Bronchial epithelial cell (primary cell): Measurements from ENCODE around the gene RPP25L. TPM values are rescaled to one million over a fixed set of nuclear protein-coding genes. Genes with fewer than 3 reads are reported as not detected.

Experiments used
- DNase-seq: peaks from one replicate; pipeline ENCODE4 v3.0.0-alpha.2; 2010; ENCODE audit warnings: low read depth
- FAIRE-seq: peaks from 2 replicates; lab custom pipeline; 2011; peaks lifted over from hg19 to GRCh38; lab: Jason Lieb, UNC
- H3K27me3 ChIP-seq: 2 replicates; pipeline ENCODE4 v1.5.1; 2011; ENCODE audit warnings: low read length; ENCODE audit not compliant: control insufficient read depth, insufficient read depth
- H3K36me3 ChIP-seq: 2 replicates; pipeline ENCODE4 v1.5.1; 2011; ENCODE audit warnings: low read length; ENCODE audit not compliant: control insufficient read depth, insufficient read depth
- H3K4me3 ChIP-seq: 2 replicates; pipeline ENCODE4 v1.5.1; 2011; ENCODE audit warnings: mild to moderate bottlenecking, low read depth, low read length, control low read depth
- CTCF ChIP-seq: IDR thresholded peaks from 2 replicates; pipeline ENCODE4 v1.5.1; 2011; ENCODE audit warnings: mild to moderate bottlenecking, moderate library complexity, low read length, control low read depth, inconsistent platforms; ENCODE audit not compliant: insufficient read depth, severe bottlenecking
- total RNA-seq: library from RNA; depleted of rRNA; stranded (reverse); fragments of >200 nt; gene quantifications from 2 replicates; pipeline ENCODE4 v1.2.1, GENCODE V29; 2014

The RPP25L gene
- total RNA-seq, 1 donor from 2014 or later = 45.8 TPM

DNA sequence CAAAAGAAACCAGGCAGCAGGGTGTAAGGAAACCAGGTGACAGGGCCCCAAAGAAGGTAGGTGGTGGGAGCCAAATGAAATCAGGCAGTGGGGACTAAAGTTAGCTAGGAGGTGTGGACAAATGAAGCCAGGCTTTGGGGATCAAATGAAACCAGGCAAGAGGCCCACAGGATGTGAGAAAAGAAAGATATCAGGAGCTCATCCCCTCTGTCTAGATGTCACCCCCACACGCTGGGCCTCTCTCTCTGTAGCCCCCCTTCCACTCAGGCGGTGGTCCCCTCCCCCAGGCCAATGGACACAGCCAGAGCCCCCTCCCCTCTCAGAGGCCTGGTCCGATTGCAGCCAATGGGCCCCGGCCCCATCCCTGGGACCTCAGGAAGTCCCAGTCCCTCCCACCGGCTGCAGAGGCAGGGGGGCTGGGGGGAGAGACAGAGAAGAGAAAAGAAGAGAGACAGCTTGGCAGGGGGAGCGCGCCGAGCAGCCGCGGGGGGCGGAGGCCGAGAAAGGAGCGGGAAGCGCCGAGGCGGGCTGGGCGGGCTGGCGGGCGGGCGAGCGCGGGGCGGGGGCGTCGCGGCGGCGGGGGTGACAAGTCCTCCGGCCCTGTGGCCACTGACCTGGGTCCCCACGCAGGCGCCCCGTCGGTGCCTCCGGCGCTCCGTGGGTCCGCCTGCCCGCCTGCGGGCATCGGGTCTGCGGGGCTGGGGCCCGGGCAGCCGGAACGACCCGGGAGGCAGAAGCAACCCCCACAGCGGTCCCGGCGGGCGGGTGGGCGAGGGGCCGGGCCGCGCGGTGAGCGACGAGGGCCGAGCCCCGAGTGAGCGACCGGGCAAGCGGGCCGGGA lies 34.3 kb downstream of the RPP25L start:
- FAIRE-seq (no peak), DNase-seq (no peak)
- H3K27me3 ChIP-seq = peaks cover 46% of the 10 kb centered on the region
- H3K4me3 ChIP-seq = no peak overlapping the region
- TF ChIP-seq CTCF = no peak
- no peaks in the 10 kb centered on the region for H3K36me3 ChIP-seq

GRCh38 chr9:34576597-34577399 lies 35.1 kb downstream of the RPP25L start:
- H3K36me3 ChIP-seq = no peaks in the 10 kb centered on the region
- no peak overlapping the region for H3K4me3 ChIP-seq
- DNase-seq (no peak), FAIRE-seq (no peak)
- peaks cover 44% of the 10 kb centered on the region for H3K27me3 ChIP-seq
- no peak for TF ChIP-seq CTCF

DNA sequence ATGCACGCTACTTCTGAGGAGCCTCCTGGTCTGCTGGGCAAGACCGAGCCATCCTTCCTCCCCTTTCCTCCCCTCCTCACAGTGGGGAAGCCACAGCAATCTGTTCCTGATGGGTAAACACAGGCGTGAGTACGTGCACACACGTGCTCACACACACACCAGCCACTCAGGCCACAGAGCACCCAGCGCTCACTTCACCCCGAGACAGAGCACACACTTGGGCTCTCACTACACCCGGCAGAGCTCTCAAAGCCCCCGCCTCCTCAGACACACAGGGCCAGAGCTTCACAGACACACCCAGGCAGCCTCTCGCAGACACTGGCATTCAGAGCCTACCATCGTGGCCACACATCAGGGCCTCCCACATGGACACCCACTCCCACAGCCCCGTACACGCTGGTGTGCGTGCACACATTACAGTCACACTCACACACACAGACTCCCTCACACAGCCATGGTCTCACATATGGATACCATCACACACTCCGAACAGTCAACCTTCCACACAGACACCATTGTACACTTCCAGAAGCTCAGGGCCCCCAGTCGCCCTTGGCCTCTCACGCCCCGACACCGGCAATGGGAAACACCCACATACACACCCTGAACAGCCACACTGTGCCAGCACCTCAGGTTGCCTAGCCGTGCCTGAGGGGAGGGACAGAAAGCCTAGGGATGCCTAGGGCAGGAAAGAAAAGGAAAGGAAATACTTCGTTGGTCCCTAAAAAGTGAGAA lies 35.9 kb downstream of the RPP25L start:
- TF ChIP-seq CTCF = no peak
- DNase-seq = no peak
- Histone ChIP-seq H3K36me3 (no peaks in the 10 kb centered on the region), H3K27me3 (peaks cover 42% of the 10 kb centered on the region), H3K4me3 (no peak overlapping the region)
- FAIRE-seq = no peak

DNA sequence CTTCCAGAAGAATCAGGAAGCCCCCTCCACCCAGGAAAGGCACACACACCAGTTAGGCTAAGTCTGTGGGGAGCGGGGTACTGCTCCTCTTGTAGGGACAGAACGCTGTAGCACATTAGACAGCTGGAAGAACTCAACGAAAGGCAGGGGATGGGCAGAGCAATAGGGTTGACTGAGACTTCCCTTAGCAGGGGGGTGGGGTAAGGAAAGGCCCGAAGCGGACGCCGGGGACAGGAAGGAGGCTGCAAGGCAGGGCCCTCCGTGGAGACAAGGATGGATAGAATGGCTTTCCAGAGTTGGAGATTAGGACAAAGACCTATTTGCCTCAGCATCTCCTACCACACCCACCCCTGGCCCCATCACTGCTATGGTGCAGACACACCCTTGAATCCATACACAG lies 36.7 kb downstream of the RPP25L start:
- no peak for DNase-seq
- H3K36me3 ChIP-seq = no peaks in the 10 kb centered on the region
- FAIRE-seq = no peak
- H3K4me3 ChIP-seq = no peak overlapping the region
- TF ChIP-seq CTCF = no peak
- H3K27me3 ChIP-seq = peaks cover 39% of the 10 kb centered on the region

DNA sequence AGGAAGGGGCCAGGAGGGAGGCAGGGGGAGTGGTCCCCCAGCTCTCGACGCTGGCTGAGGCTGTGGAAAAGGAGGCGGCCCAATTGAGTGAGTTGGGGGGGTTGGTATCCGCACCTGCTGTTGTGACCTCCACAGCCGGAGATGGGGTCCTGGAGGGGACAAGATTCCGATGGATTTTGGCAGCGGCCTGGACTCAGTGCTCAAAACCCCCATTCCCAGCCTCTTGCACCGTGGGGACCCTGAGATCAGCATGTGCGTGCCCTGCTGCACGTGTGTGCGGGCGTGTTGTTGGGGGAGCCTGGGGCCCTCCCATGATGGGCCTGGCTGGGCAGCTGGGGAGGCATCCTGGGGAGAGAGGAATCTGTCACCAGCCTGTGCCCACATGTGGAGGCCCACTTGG lies 37.3 kb downstream of the RPP25L start:
- Histone ChIP-seq H3K36me3 (no peaks in the 10 kb centered on the region), H3K27me3 (peaks cover 37% of the 10 kb centered on the region), H3K4me3 (no peak overlapping the region)
- DNase-seq (no peak), FAIRE-seq (no peak)
- TF ChIP-seq CTCF = no peak
